ENCODE measurements around the gene C3orf52. TPM values are rescaled to one million over a fixed set of nuclear protein-coding genes. Genes with fewer than 3 reads are reported as not detected.

C3orf52 gene
- total and polyA plus RNA-seq, 2 donors (not counting 1 experiment from before 2014, with no cell fraction given): 1.5 to 1.8 TPM

DNA sequence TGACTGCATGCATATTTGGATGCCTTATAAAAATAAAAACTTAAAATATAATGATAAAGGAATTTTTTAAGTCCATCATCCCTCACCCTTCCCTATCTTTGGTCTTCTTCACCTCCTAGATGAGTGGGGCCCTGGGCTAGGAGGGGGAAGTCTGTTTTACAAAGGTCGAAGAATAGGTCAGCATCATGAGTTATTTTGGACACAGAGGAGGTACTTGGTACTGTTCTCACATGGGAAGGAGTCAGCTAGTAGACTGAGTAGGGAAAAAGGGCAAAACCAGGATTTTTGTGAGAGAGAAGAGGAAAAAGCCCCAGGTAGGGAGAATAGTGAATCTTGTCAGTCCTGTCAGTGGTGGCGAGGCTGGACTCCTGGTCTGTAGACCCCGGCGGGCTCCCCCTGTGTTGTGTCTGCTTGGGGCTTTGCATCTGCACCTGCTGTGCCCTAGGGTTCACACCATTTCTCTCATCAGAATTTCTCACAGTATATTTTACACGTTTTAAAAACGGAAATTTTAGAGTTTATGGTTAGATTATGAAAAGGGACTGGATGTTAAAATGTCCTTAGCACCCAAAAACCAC lies 29.7 kb downstream of the C3orf52 start:
- Histone ChIP-seq H3K9ac (ENCODE audit: insufficient read depth, low read length) (no peak overlapping the region), H3K27ac (ENCODE audit: insufficient read depth, low read length) (no peak overlapping the region), H3K27me3 (ENCODE audit: control insufficient read depth, insufficient read depth, low read length) (no peaks in the 10 kb centered on the region), H3K36me3 (ENCODE audit: control insufficient read depth, insufficient read depth, low read length) (no peaks in the 10 kb centered on the region), H4K20me1 (ENCODE audit: control insufficient read depth, extremely low read depth, insufficient read depth, low read length) (no peaks in the 10 kb centered on the region), H3K4me1 (ENCODE audit: control insufficient read depth, extremely low read depth, insufficient read depth, low read length) (no peaks in the 10 kb centered on the region), H3K4me2 (ENCODE audit: extremely low read depth, insufficient read depth, low read length) (no peak overlapping the region), H3K79me2 (ENCODE audit: control insufficient read depth, insufficient read depth, low read length) (no peaks in the 10 kb centered on the region), H3K9me3 (ENCODE audit: control insufficient read depth, insufficient read depth, low read depth, low read length) (no peaks in the 10 kb centered on the region), H2AFZ (ENCODE audit: low read length) (no peak overlapping the region), H3K4me3 (replicated peaks in 1 of 4; ENCODE audit: control extremely low read depth in 1 of 4, insufficient read depth in 1 of 4, low read depth in 3 of 4, low read length in 4 of 4) (no peak overlapping the region)
- no peak for TF ChIP-seq EZH2 (IDR thresholded peaks at IDR 0.05; ENCODE audit: low read length, missing control alignments)
- TF ChIP-seq, protein P1, sequence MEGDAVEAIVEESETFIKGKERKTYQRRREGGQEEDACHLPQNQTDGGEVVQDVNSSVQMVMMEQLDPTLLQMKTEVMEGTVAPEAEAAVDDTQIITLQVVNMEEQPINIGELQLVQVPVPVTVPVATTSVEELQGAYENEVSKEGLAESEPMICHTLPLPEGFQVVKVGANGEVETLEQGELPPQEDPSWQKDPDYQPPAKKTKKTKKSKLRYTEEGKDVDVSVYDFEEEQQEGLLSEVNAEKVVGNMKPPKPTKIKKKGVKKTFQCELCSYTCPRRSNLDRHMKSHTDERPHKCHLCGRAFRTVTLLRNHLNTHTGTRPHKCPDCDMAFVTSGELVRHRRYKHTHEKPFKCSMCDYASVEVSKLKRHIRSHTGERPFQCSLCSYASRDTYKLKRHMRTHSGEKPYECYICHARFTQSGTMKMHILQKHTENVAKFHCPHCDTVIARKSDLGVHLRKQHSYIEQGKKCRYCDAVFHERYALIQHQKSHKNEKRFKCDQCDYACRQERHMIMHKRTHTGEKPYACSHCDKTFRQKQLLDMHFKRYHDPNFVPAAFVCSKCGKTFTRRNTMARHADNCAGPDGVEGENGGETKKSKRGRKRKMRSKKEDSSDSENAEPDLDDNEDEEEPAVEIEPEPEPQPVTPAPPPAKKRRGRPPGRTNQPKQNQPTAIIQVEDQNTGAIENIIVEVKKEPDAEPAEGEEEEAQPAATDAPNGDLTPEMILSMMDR (conservative IDR thresholded peaks at IDR 0.05 in 1 of 2, IDR thresholded peaks at IDR 0.05 in 1 of 2; ENCODE audit: low read depth in 1 of 2, low read length in 2 of 2): no peak
- no peak for DNase-seq (ENCODE audit: low read depth in 2 of 2)

DNA sequence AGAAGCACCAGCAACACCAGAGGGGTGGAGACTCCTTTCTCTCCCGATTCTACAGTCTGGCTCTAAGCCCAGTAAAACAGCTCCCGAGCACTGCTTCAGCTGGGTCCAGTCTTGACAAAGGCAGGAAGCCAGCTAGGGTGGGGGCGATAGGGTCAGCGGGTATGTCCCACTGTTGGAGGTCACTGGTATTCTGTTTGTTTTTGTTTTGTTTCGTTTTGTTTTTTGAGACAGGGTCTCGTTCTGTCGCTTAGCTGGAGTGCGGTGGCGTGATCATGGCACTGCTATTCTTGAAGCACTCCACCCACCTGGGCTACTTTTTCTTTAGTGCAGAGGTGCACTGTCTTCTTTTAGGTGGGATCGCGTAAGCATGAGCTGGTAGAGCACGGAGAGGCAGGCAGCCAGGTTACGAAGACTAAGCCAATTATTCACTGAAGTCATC lies 30.6 kb downstream of the C3orf52 start:
- no peaks in the 10 kb centered on the region for H3K4me1 ChIP-seq (ENCODE audit: control insufficient read depth, extremely low read depth, insufficient read depth, low read length)
- H3K9ac ChIP-seq (ENCODE audit: insufficient read depth, low read length): no peak overlapping the region
- H3K4me3 ChIP-seq (replicated peaks in 1 of 4; ENCODE audit: control extremely low read depth in 1 of 4, insufficient read depth in 1 of 4, low read depth in 3 of 4, low read length in 4 of 4): no peak overlapping the region
- no peak for DNase-seq (ENCODE audit: low read depth in 2 of 2)
- H4K20me1 ChIP-seq (ENCODE audit: control insufficient read depth, extremely low read depth, insufficient read depth, low read length): no peaks in the 10 kb centered on the region
- no peak overlapping the region for H3K4me2 ChIP-seq (ENCODE audit: extremely low read depth, insufficient read depth, low read length)
- H3K36me3 ChIP-seq (ENCODE audit: control insufficient read depth, insufficient read depth, low read length): no peaks in the 10 kb centered on the region
- no peaks in the 10 kb centered on the region for H3K9me3 ChIP-seq (ENCODE audit: control insufficient read depth, insufficient read depth, low read depth, low read length)
- no peaks in the 10 kb centered on the region for H3K79me2 ChIP-seq (ENCODE audit: control insufficient read depth, insufficient read depth, low read length)
- TF ChIP-seq, protein P1 (conservative IDR thresholded peaks at IDR 0.05 in 1 of 2, IDR thresholded peaks at IDR 0.05 in 1 of 2; ENCODE audit: low read depth in 1 of 2, low read length in 2 of 2): no peak
- no peak for TF ChIP-seq EZH2 (IDR thresholded peaks at IDR 0.05; ENCODE audit: low read length, missing control alignments)
- H3K27me3 ChIP-seq (ENCODE audit: control insufficient read depth, insufficient read depth, low read length): no peaks in the 10 kb centered on the region
- no peak overlapping the region for H2AFZ ChIP-seq (ENCODE audit: low read length)
- no peak overlapping the region for H3K27ac ChIP-seq (ENCODE audit: insufficient read depth, low read length)

DNA sequence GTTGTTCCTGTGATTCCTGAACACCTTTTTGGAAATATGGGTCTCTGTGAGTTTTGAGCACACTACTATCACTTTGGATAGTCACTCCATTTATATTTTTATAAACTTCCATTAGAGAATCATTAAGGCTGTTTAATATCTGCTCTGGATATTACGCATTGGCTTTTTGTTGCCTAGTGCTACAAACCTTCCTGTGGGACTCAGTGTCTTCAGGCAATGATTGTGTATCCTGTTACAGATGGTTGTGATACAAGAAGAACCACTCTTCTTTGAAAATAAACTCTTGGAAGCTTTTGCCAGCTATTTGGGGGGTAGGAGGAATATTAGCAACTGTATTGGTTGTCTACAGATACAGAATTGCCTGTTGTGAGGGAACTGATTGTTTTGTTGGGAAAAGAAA lies 31.2 kb downstream of the C3orf52 start:
- no peaks in the 10 kb centered on the region for H3K36me3 ChIP-seq (ENCODE audit: control insufficient read depth, insufficient read depth, low read length)

More for the DNA sequence above, 31.2 kb downstream of the C3orf52 start:
- Histone ChIP-seq H2AFZ (ENCODE audit: low read length) (no peak overlapping the region), H3K4me2 (ENCODE audit: extremely low read depth, insufficient read depth, low read length) (no peak overlapping the region), H3K9me3 (ENCODE audit: control insufficient read depth, insufficient read depth, low read depth, low read length) (no peaks in the 10 kb centered on the region), H4K20me1 (ENCODE audit: control insufficient read depth, extremely low read depth, insufficient read depth, low read length) (no peaks in the 10 kb centered on the region), H3K4me3 (replicated peaks in 1 of 4; ENCODE audit: control extremely low read depth in 1 of 4, insufficient read depth in 1 of 4, low read depth in 3 of 4, low read length in 4 of 4) (no peak overlapping the region), H3K27ac (ENCODE audit: insufficient read depth, low read length) (no peak overlapping the region), H3K79me2 (ENCODE audit: control insufficient read depth, insufficient read depth, low read length) (no peaks in the 10 kb centered on the region), H3K27me3 (ENCODE audit: control insufficient read depth, insufficient read depth, low read length) (no peaks in the 10 kb centered on the region), H3K4me1 (ENCODE audit: control insufficient read depth, extremely low read depth, insufficient read depth, low read length) (no peaks in the 10 kb centered on the region), H3K9ac (ENCODE audit: insufficient read depth, low read length) (no peak overlapping the region)
- no peak for DNase-seq (ENCODE audit: low read depth in 2 of 2)
- TF ChIP-seq, protein P1 (conservative IDR thresholded peaks at IDR 0.05 in 1 of 2, IDR thresholded peaks at IDR 0.05 in 1 of 2; ENCODE audit: low read depth in 1 of 2, low read length in 2 of 2): no peak

Measured in fibroblast of lung (primary cell).